Gastroesophageal sphincter (tissue), 3 donors: Measurements from ENCODE around the gene MAGEB4.
A peak's percentile ranks its signal among the peaks of the same experiment; 100 is the strongest.

Source experiments
- CTCF ChIP-seq, 4 experiments: fragments of 200-600 bp in 2 of 4; fragments of 450-650 bp in 2 of 4; sonication (generic) in 1 of 4; IDR thresholded peaks; one replicate each; pipeline ENCODE4 v1.5.1; 2017 to 2019; ENCODE audit warnings: antibody characterized with exemption in 4 of 4, mild to moderate bottlenecking in 2 of 4, moderate library complexity in 2 of 4
- EP300 ChIP-seq: sonication (generic); formaldehyde crosslinking; IDR thresholded peaks from one replicate; pipeline ENCODE4 v1.6.1; 2017; ENCODE audit warnings: antibody characterized with exemption, mild to moderate bottlenecking
- POLR2A ChIP-seq, 2 donors: fragments of 450-650 bp; IDR thresholded peaks; one replicate each; pipeline ENCODE4 v1.6.1; 2017; ENCODE audit warnings: antibody characterized with exemption in 2 of 2, mild to moderate bottlenecking in 2 of 2, moderate library complexity in 1 of 2
- POLR2AphosphoS5 ChIP-seq: sonication (generic); formaldehyde crosslinking; IDR thresholded peaks from one replicate; pipeline ENCODE4 v1.6.1; 2017; ENCODE audit warnings: antibody characterized with exemption

GRCh38 chrX:30275498-30275897 lies 33.7 kb downstream of the MAGEB4 start:
- TF ChIP-seq CTCF (IDR thresholded peaks at IDR 0.05) = peak in 1 of 4 experiments; percentile 17
- no peak for TF ChIP-seq EP300
- TF ChIP-seq POLR2A (IDR thresholded peaks at IDR 0.05) = no peak
- TF ChIP-seq POLR2AphosphoS5 = no peak
